Measurements from ENCODE around the gene KCTD6. TPM values are rescaled to one million over a fixed set of nuclear protein-coding genes. Genes with fewer than 3 reads are reported as not detected.
"Not testable (repeated sequence)": the region's sequence is repeated elsewhere in the genome, so short reads cannot be mapped to it uniquely, and the experiment has no call there.

Gene KCTD6
- polyA plus RNA-seq, 1 donor from 2014 or later, result 64.0 TPM

DNA sequence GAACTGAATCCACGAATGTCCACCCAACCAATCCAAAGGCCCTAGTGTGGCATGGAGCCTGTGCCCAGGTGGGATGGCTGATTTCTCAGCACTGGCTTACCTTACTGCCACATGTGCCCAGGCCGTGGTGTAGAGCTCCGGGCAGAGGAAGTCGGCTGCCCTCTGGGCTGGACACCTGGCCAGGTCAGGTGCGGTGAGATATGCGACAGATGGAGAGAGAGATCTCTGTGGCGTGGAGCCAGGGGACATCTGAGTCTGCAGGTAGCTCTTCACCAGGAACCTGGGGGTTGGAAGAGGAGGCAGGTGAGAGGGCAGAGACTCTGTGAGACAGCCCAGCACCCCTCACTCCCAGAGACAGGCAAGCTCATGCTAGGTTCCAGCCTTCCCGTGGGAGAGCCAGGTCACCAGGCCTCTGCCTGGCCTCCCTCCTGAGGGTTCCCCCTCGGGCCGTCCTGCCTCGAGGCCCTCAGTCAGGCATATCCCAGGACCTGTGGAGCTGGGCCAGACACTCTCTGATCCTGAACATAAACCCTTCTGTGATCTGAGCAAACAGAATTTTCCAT, 32.5 kb downstream of the KCTD6 start:
- no peaks in the 10 kb centered on the region for H3K9me2 ChIP-seq (ENCODE audit: insufficient read depth, low read length)
- H3K36me3 ChIP-seq (ENCODE audit: insufficient read depth, low read length), result no peaks in the 10 kb centered on the region
- H3F3A ChIP-seq (ENCODE audit: insufficient read depth, low read length, poor library complexity, severe bottlenecking), result no peaks in the 10 kb centered on the region
- TF ChIP-seq TAF1 (IDR thresholded peaks at IDR 0.05; ENCODE audit: low read depth) (no peak), RAD21 (conservative IDR thresholded peaks at IDR 0.05) (no peak), SMC3 (conservative IDR thresholded peaks at IDR 0.05; ENCODE audit: poor library complexity) (no peak), MXI1 (conservative IDR thresholded peaks at IDR 0.05; ENCODE audit: poor library complexity, severe bottlenecking) (no peak), POLR2AphosphoS5 (IDR thresholded peaks at IDR 0.05) (no peak)
- no peak overlapping the region for H3K27ac ChIP-seq (ENCODE audit: low read length)
- no peaks in the 10 kb centered on the region for H3K27me3 ChIP-seq (ENCODE audit: insufficient read depth, low read depth, low read length)
- no peaks in the 10 kb centered on the region for H4K20me1 ChIP-seq (ENCODE audit: insufficient read depth)
- H3K9me3 ChIP-seq (ENCODE audit: low read length), result no peaks in the 10 kb centered on the region
- no peaks in the 10 kb centered on the region for H3K79me2 ChIP-seq (replicated peaks; ENCODE audit: insufficient read depth, low read length)
- no peak overlapping the region for H3K4me2 ChIP-seq (ENCODE audit: low read length)
- H3K4me3 ChIP-seq (ENCODE audit: low read length), result no peak overlapping the region
- H2AFZ ChIP-seq (ENCODE audit: low read depth, low read length), result no peak overlapping the region
- no peak overlapping the region for H3K9ac ChIP-seq (ENCODE audit: low read length)

- H3K9me2 ChIP-seq (ENCODE audit: insufficient read depth, low read length), result no peaks in the 10 kb centered on the region
- H3K79me2 ChIP-seq (replicated peaks; ENCODE audit: insufficient read depth, low read length), result no peaks in the 10 kb centered on the region
- H4K20me1 ChIP-seq (ENCODE audit: insufficient read depth), result no peaks in the 10 kb centered on the region
- H3F3A ChIP-seq (ENCODE audit: insufficient read depth, low read length, poor library complexity, severe bottlenecking), result no peaks in the 10 kb centered on the region
- no peak overlapping the region for H3K4me2 ChIP-seq (ENCODE audit: low read length)
- no peaks in the 10 kb centered on the region for H3K27me3 ChIP-seq (ENCODE audit: insufficient read depth, low read depth, low read length)
- H3K36me3 ChIP-seq (ENCODE audit: insufficient read depth, low read length), result no peaks in the 10 kb centered on the region
- H3K9me3 ChIP-seq (ENCODE audit: low read length), result no peaks in the 10 kb centered on the region
- no peak overlapping the region for H3K27ac ChIP-seq (ENCODE audit: low read length)
- H3K4me3 ChIP-seq (ENCODE audit: low read length), result no peak overlapping the region
- H3K9ac ChIP-seq (ENCODE audit: low read length), result no peak overlapping the region
- TF ChIP-seq TAF1 (IDR thresholded peaks at IDR 0.05; ENCODE audit: low read depth), result no peak
- no peak for TF ChIP-seq EZH2 (IDR thresholded peaks at IDR 0.05; ENCODE audit: borderline replicate concordance, insufficient read depth, low read length, poor library complexity, severe bottlenecking)
- no peak for TF ChIP-seq MXI1 (conservative IDR thresholded peaks at IDR 0.05; ENCODE audit: poor library complexity, severe bottlenecking)
- no peak for TF ChIP-seq REST (IDR thresholded peaks at IDR 0.05; ENCODE audit: borderline replicate concordance)
- no peak for TF ChIP-seq RAD21 (conservative IDR thresholded peaks at IDR 0.05)
- no peak for TF ChIP-seq POLR2AphosphoS5 (IDR thresholded peaks at IDR 0.05)
- no peak for TF ChIP-seq CTCF (IDR thresholded peaks at IDR 0.05; ENCODE audit: poor library complexity, severe bottlenecking)
- no peak for TF ChIP-seq EP300 (conservative IDR thresholded peaks at IDR 0.05; ENCODE audit: poor library complexity, severe bottlenecking)
- no peak for TF ChIP-seq SMC3 (conservative IDR thresholded peaks at IDR 0.05; ENCODE audit: poor library complexity)
- no peak overlapping the region for H2AFZ ChIP-seq (ENCODE audit: low read depth, low read length)
These were observed 34.6 kb downstream of the KCTD6 start for GRCh38 chr3:58526515-58526957.

- H3K9me2 ChIP-seq (ENCODE audit: insufficient read depth, low read length); H3K79me2 ChIP-seq (replicated peaks; ENCODE audit: insufficient read depth, low read length); H3K27me3 ChIP-seq (ENCODE audit: insufficient read depth, low read depth, low read length); H3K4me2 ChIP-seq (ENCODE audit: low read length); H4K20me1 ChIP-seq (ENCODE audit: insufficient read depth); H3K9me3 ChIP-seq (ENCODE audit: low read length); H3F3A ChIP-seq (ENCODE audit: insufficient read depth, low read length, poor library complexity, severe bottlenecking); H2AFZ ChIP-seq (ENCODE audit: low read depth, low read length); H3K9ac ChIP-seq (ENCODE audit: low read length); H3K4me3 ChIP-seq (ENCODE audit: low read length); H3K36me3 ChIP-seq (ENCODE audit: insufficient read depth, low read length); H3K27ac ChIP-seq (ENCODE audit: low read length): not testable (repeated sequence)
These were observed 35.5 kb downstream of the KCTD6 start for GRCh38 chr3:58527440-58527839.

Measured in neural cell (in vitro differentiated cells).